ENCODE measurements around the gene COL2A1.

COL2A1 gene

DNA sequence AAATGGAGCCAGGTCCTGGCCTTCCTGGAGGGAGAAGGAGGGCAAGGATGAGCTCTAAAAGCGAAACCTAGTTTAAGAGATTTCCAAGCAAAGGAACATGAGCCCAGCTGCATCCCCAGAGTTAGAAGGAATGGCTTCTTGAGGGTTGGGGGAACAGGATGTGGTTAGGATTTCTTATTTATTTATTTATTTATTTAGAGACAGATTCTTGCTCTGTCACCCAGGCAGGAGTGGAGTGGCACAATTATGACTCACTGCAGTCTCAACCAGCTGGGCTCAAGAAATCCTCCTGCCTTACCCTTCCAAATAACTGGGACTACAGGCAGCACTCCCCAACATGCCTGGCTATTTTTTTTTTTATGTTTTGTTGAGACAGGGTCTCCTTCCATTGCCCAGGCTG is 66.2 kb downstream of the COL2A1 start:
- Mint-ChIP-seq H3K9me3 (no peaks in the 10 kb centered on the region), H3K4me3 (no peak overlapping the region), H3K27ac (no peak overlapping the region), H3K4me1 (ENCODE audit: low read depth) (peaks cover 4% of the 10 kb centered on the region), H3K27me3 (ENCODE audit: low read depth) (peaks cover 43% of the 10 kb centered on the region), H3K36me3 (ENCODE audit: low read depth) (no peaks in the 10 kb centered on the region)

DNA sequence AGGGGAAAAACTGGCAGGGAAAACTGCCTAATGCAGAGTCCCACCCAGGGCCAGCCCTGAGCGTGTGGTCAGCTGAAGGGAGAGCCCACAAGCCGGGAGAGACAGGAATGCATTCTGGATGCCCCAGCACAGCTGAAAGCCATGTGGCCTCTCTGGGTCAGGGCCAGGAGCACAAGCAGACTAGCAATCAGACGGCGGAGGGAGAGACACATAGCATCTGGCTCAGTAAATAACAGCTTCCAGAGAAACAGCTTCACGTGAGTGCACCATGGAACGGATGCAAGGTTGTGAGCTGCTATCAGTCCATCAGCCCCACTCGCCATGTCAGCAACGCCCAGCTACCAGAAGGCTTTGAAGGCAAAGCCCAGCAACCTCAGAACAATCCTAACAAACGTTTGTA is 69.1 kb downstream of the COL2A1 start:
- no peak overlapping the region for H3K27ac Mint-ChIP-seq
- H3K4me1 Mint-ChIP-seq (ENCODE audit: low read depth): no peaks in the 10 kb centered on the region
- no peak overlapping the region for H3K4me3 Mint-ChIP-seq
- H3K36me3 Mint-ChIP-seq (ENCODE audit: low read depth): no peaks in the 10 kb centered on the region
- H3K9me3 Mint-ChIP-seq: no peaks in the 10 kb centered on the region
- peaks cover 40% of the 10 kb centered on the region for H3K27me3 Mint-ChIP-seq (ENCODE audit: low read depth)

- H3K27ac Mint-ChIP-seq: no peak overlapping the region
- peaks cover 1% of the 10 kb centered on the region for H3K4me1 Mint-ChIP-seq (ENCODE audit: low read depth)
- H3K27me3 Mint-ChIP-seq (ENCODE audit: low read depth): peaks cover 32% of the 10 kb centered on the region
- H3K9me3 Mint-ChIP-seq: no peaks in the 10 kb centered on the region
- H3K4me3 Mint-ChIP-seq: no peak overlapping the region
- H3K36me3 Mint-ChIP-seq (ENCODE audit: low read depth): no peaks in the 10 kb centered on the region
These were observed 73.1 kb downstream of the COL2A1 start for GRCh38 chr12:47931187-47931586.

DNA sequence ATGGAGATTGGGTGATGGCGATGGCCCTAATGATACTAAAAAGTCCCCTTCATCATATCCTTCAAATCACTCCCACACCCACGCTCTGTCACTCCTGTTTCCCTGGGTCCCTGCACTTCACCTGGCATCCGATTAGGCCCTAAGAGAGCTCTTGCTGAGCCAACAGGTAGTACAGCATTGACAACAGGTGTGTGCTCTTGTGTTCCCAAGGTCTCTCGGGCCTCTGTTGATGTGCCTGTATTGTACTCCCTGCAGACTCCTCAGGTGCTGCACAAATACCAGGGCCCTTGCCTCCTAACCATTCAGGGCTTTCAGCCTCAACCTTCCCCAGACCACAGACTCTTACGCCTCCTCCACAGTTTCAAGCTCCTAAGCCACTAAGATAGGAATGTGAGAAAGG is 73.6 kb downstream of the COL2A1 start:
- H3K9me3 Mint-ChIP-seq: no peaks in the 10 kb centered on the region
- H3K27ac Mint-ChIP-seq: no peak overlapping the region
- no peak overlapping the region for H3K4me3 Mint-ChIP-seq
- peaks cover 1% of the 10 kb centered on the region for H3K4me1 Mint-ChIP-seq (ENCODE audit: low read depth)
- peaks cover 26% of the 10 kb centered on the region for H3K27me3 Mint-ChIP-seq (ENCODE audit: low read depth)
- no peaks in the 10 kb centered on the region for H3K36me3 Mint-ChIP-seq (ENCODE audit: low read depth)

DNA sequence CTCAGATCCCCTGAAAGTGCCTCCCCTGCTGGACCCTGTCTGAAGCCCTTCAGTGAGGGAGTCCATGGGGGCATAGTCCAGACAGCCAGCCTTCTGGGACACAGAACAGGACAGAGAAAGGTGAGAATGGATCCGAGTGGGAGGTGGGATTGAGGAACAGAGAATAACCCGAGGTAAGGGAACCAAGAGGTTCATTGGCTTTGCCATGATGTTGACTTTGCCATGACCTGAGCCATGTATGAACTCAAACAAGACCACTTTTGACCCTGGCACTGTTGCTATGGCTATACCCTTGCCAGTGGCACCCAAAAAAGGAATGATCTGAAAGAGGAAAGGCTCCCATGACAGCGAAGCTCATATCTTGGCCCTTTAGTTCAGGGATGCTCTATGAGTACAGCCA is 76.9 kb downstream of the COL2A1 start:
- no peak overlapping the region for H3K4me3 Mint-ChIP-seq
- H3K9me3 Mint-ChIP-seq: no peaks in the 10 kb centered on the region
- peaks cover 1% of the 10 kb centered on the region for H3K4me1 Mint-ChIP-seq (ENCODE audit: low read depth)
- H3K27me3 Mint-ChIP-seq (ENCODE audit: low read depth): peaks cover 36% of the 10 kb centered on the region
- H3K36me3 Mint-ChIP-seq (ENCODE audit: low read depth): no peaks in the 10 kb centered on the region
- H3K27ac Mint-ChIP-seq: no peak overlapping the region

Measured in T-helper 1 cell treated with Interleukin-12 subunit alpha and Interleukin-12 subunit beta and Interleukin-4 antibody, amounts not matched to agents 30 μg/mL and 1 μg/mL, for 36 hours (primary cell).